Stromal cell of bone marrow (primary cell): Measurements from ENCODE around the gene TSPAN32.
"Not testable (repeated sequence)": the region's sequence is repeated elsewhere in the genome, so short reads cannot be mapped to it uniquely, and the experiment has no call there.

Source experiments
- DNase-seq: peaks from one replicate; pipeline ENCODE4 v3.0.0-alpha.2; 2012; ENCODE audit warnings: low read depth

TSPAN32 gene

DNA sequence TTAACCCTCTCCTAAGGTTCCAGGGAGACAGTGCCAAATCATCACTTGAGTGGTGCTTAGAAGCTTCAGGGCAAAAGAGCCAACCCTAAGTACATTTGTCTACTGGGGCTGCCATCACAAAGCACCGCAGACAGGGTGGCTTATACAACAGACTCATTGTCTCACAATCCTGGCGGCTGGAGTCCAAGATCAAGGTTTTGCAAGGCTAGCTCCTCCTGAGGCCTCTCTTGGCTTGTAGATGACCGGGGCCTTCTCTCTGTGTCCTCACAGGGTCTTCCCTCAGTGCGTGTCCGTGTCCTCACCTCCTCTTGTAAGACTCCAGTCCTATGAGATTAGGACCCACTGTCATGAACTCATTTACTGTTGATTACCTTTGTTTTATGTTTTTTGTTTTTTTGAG lies 41.2 kb downstream of the TSPAN32 start:
- no peak for DNase-seq

GRCh38 chr11:2343502-2343901 lies 41.7 kb downstream of the TSPAN32 start:
- DNase-seq: no peak

GRCh38 chr11:2345050-2345449 lies 43.2 kb downstream of the TSPAN32 start:
- DNase-seq: no peak

DNA sequence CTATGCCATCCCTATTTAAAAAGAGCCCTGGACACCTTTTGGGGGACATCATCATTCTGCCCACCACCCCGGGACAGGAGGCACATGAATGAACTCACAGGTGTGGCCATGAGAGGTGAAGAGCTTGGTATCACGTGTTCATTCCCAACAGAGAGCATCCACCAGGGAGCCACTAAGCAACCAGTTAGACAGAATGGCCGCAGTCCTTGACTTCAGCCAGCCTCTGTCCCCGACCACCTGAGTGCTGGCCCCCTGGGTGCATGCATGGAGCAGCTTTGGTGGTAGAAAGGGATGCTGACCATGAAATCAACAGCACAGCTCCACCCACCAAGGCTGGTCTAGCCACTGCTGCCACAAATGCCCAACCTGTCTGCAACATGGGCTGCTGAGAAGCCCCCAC lies 44.2 kb downstream of the TSPAN32 start:
- DNase-seq: no peak

GRCh38 chr11:2346586-2347307 lies 44.9 kb downstream of the TSPAN32 start:
- no peak for DNase-seq

DNA sequence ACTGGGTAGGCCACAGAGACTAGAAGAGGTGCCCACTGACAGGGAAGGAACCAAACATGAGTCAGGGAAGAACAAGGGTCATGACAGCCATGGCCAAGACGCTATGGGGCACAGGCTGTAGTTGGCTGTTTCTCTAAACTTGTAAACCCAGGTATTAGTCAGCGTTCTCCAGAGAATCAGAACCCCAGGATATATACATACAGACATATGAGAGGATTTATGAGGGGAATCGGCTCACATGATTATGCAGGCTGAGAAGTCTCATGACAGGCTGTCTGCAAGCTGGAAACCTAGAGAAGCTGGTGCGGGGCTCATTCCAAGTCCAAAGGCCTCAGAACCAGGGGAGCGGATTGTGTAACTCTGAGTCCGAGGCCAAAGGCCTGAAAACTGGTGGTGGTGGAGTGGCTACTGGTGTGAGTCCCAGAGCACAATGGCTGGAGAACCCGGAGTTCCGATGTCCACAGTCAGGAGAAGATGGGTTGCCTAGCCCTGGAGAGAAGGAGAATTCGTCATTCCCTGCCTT lies 45.6 kb downstream of the TSPAN32 start:
- DNase-seq: no peak

DNA sequence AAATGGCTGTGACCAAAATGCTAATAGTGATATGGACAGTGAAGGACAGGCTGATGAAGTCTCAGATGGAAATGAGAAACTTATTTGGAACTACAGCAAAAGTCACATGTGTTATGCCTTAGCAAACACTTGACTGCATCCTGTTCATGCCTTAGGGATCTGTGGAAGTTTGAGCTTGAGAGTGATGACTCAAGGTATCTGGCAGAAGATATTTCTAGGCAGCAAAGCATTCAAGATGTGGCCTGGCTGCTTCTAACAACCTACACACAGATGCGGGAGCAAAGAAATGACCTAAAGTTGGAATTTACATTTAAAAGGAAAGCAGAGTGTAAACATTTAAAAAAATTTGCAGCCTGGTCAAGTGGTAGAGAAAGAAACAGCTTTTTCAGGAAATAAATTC lies 47.2 kb downstream of the TSPAN32 start:
- DNase-seq: peak; percentile 38

GRCh38 chr11:2351701-2352100 lies 49.9 kb downstream of the TSPAN32 start:
- DNase-seq: no peak

- no peak for DNase-seq
Observed at GRCh38 chr11:2352420-2352819, 50.6 kb downstream of the TSPAN32 start.

GRCh38 chr11:2355000-2355644 lies 53.3 kb downstream of the TSPAN32 start:
- DNase-seq: no peak

- DNase-seq: no peak
Observed at GRCh38 chr11:2357246-2357645, 55.4 kb downstream of the TSPAN32 start.

GRCh38 chr11:2357651-2358050 lies 55.8 kb downstream of the TSPAN32 start:
- not testable (repeated sequence) for DNase-seq

DNA sequence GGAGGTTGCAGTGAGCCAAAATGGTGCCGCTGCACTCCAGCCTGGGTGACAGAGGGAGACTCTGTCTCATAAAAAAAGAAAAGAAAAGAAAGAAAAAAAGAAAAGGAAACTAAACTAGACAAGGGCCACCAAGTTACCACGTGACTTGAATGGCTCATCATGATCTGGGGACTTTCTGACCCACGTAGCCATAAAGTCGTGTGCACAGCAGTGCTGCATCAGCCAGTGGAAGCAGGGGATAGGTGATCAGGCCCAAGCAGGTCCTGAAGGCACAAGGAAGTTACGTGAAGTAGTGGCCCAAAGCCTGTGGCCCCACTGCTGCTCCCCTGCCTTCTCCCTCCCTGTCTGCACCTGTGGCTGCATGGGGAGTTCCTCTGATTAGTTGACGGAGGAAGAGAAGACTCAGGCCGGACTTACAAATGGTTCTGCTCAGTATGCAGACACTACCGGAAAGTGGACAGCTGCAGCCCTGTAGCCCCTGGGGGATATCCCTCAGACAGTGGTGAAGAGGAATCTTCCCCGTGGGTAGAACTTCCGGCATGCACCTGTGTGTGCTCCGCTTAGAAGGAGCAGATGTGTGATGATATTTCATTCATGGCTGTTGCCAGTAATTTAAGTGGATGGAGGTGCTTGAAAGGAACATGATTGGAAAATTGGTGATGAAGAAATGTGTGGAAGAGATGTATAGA lies 57.1 kb downstream of the TSPAN32 start:
- no peak for DNase-seq

GRCh38 chr11:2359557-2359956 lies 57.7 kb downstream of the TSPAN32 start:
- no peak for DNase-seq

GRCh38 chr11:2360081-2360642 lies 58.3 kb downstream of the TSPAN32 start:
- DNase-seq: no peak

GRCh38 chr11:2361565-2361964 lies 59.8 kb downstream of the TSPAN32 start:
- no peak for DNase-seq

- no peak for DNase-seq
Observed at GRCh38 chr11:2362414-2362813, 60.6 kb downstream of the TSPAN32 start.

DNA sequence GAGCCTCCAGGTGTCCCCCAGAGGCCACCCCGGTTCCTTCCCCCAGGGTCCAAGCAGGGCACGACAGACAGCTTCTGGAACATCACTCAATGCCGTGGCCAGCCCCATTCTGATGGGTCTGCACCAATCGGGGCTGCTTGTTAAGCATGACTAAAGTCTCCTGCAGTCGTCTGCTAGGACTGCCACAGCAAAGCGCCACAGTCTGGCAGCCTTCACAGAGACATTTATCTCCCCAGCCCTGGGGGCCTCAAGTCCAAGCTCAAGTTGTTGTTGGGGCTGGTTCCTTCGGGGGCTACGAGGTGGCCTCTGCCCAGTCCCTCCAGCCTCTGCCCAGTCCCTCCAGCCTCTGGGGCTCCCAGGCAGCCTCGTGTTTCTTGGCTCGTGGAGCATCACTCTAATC lies 61.3 kb downstream of the TSPAN32 start:
- DNase-seq: no peak

DNA sequence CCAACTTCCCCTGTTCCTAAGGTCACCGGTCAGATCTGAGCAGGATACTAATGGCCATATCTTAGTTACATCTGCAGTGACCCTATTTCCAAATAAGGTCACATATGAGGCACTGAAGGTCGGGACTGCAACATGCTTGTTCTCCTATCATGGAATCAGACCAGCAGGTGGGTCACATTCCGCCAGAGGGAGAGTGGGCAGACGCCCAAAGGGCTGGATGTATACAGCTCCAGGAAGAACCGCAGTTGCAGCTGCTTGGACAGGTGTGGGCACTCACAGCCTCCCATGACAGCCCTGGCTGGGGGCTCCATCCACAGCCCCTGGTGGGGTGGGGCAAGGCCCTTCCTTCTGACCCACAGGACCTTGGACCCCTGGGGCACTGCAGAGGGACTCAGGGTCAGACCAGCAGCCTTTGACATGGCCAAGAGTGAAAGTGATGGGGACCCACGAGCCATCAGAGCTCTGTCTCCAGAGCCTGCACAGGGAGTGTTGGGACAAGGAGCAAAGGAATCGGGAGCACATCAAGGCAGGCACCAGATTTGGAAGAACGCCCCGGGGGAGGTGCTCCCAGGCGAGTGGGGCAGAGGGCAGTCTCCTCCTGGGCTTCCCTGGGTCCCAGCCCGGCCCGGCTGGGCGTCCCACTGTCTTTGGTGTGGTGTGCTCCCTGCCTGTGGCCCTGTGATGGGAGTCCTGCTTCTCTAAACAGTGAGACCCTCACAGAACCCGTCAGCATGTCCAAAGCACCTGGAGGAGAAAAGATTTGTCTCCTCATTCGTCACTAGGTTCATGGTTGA lies 62.0 kb downstream of the TSPAN32 start:
- no peak for DNase-seq

DNA sequence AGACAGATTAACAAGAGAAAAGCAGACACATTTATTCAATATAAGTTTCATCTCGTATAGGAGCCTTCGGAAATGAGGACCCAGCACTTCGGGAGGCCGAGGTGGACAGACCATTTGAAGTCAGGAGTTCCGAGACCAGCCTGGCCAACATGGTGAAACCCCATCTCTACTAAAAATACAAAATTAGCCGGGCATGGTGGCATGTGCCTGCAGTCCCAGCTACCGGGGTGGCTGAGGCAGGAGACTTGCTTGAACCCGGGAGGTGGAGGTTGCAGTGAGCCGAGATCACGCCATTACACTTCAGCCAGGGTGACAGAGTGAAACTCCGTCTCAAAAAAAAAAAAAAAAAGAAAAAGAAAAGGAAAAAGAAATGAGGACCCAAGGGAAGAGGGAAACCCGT lies 62.6 kb downstream of the TSPAN32 start:
- DNase-seq: not testable (repeated sequence)

- DNase-seq: no peak
Observed at GRCh38 chr11:2365571-2366210, 63.9 kb downstream of the TSPAN32 start.
